HL-60 (cell line): Measurements from ENCODE around the gene PGC.

ENCODE experiments used
- DNase-seq, 2 experiments: peaks; one replicate each; pipeline ENCODE4 v3.0.0-alpha.2; 2010 to 2020; ENCODE audit warnings: low read depth in 1 of 2, low spot score in 1 of 2
- H3K27ac ChIP-seq: fragments of 250-450 bp; sonication (Bioruptor Pico); replicated peaks from 2 replicates; pipeline ENCODE4 v1.5.1; 2020; ENCODE audit warnings: mild to moderate bottlenecking, moderate library complexity
- H3K27me3 ChIP-seq: fragments of 250-450 bp; sonication (Bioruptor Pico); 2 replicates; pipeline ENCODE4 v1.5.1; 2021; ENCODE audit warnings: mild to moderate bottlenecking, moderate library complexity; ENCODE audit not compliant: insufficient read depth, poor library complexity, severe bottlenecking
- H3K4me3 ChIP-seq: replicated peaks from 2 replicates; pipeline ENCODE4 v1.5.1; 2011; ENCODE audit warnings: mild to moderate bottlenecking, control low read depth, low read length; ENCODE audit not compliant: insufficient read depth
- CTCF ChIP-seq: IDR thresholded peaks from one replicate; pipeline ENCODE4 v1.5.1; 2011; ENCODE audit warnings: low read length, control low read depth, inconsistent platforms; ENCODE audit not compliant: insufficient read depth
- GABPA ChIP-seq: IDR thresholded peaks from 2 replicates; pipeline ENCODE4 v1.6.1; 2012; ENCODE audit warnings: low read depth
- POLR2AphosphoS5 ChIP-seq: IDR thresholded peaks from 2 replicates; pipeline ENCODE4 v1.6.1; 2012; ENCODE audit warnings: low read depth
- REST ChIP-seq: IDR thresholded peaks from 2 replicates; pipeline ENCODE4 v1.6.1; 2012; ENCODE audit warnings: low read depth; ENCODE audit not compliant: insufficient replicate concordance
- SPI1 ChIP-seq: IDR thresholded peaks from 2 replicates; pipeline ENCODE4 v1.6.1; 2012; ENCODE audit warnings: low read depth, mild to moderate bottlenecking, borderline replicate concordance

PGC gene

GRCh38 chr6:41740366-41741162, 6.6 kb downstream of the PGC start:
- TF ChIP-seq REST (no peak), CTCF (no peak), POLR2AphosphoS5 (no peak), GABPA (no peak), SPI1 (no peak)
- no peaks in the 10 kb centered on the region for H3K27me3 ChIP-seq
- no peak overlapping the region for H3K4me3 ChIP-seq
- DNase-seq: no peak
- H3K27ac ChIP-seq: no peak overlapping the region

- Histone ChIP-seq H3K27ac (no peak overlapping the region), H3K27me3 (no peaks in the 10 kb centered on the region), H3K4me3 (no peak overlapping the region)
- TF ChIP-seq REST: no peak
- no peak for TF ChIP-seq SPI1
- TF ChIP-seq CTCF: no peak
- no peak for TF ChIP-seq POLR2AphosphoS5
- TF ChIP-seq GABPA: no peak
- no peak for DNase-seq
Observed at GRCh38 chr6:41739041-41739440, 8.2 kb downstream of the PGC start.

- no peak overlapping the region for H3K27ac ChIP-seq
- no peak for TF ChIP-seq CTCF
- no peak for TF ChIP-seq REST
- no peak for TF ChIP-seq POLR2AphosphoS5
- no peak for TF ChIP-seq GABPA
- TF ChIP-seq SPI1: no peak
Observed at GRCh38 chr6:41737591-41738130, 9.5 kb downstream of the PGC start.

More at GRCh38 chr6:41737591-41738130, 9.5 kb downstream of the PGC start:
- DNase-seq: no peak
- Histone ChIP-seq H3K4me3 (no peak overlapping the region), H3K27me3 (no peaks in the 10 kb centered on the region)
